HepG2 (cell line): ENCODE measurements around the gene SIRT7. TPM values are rescaled to one million over a fixed set of nuclear protein-coding genes. Genes with fewer than 3 reads are reported as not detected.

Experiments
- ARNTL ChIP-seq: sonication (generic); formaldehyde crosslinking; IDR thresholded peaks from 2 replicates; pipeline ENCODE4 v1.4.0; 2020; ENCODE audit warnings: mild to moderate bottlenecking, missing genetic modification reagents
- CBX2 ChIP-seq, 2 experiments: fragments of 200-600 bp in 1 of 2; sonication (generic); formaldehyde crosslinking in 1 of 2; IDR thresholded peaks; 2 replicates each; pipeline versions ENCODE4 v1.7.0 to v1.8.1; 2018 to 2022; ENCODE audit warnings: low read depth in 2 of 2, low read length in 1 of 2, mild to moderate bottlenecking in 1 of 2, missing genetic modification reagents in 1 of 2
- FUBP1 ChIP-seq: sonication (generic); formaldehyde crosslinking; IDR thresholded peaks from 2 replicates; pipeline ENCODE4 v1.5.1; 2020; ENCODE audit warnings: missing genetic modification reagents, mild to moderate bottlenecking, borderline replicate concordance
- MEIS2 ChIP-seq: sonication (generic); formaldehyde crosslinking; IDR thresholded peaks from 2 replicates; pipeline ENCODE4 v1.9.0; 2021; ENCODE audit warnings: mild to moderate bottlenecking, missing genetic modification reagents
- NR1H2 ChIP-seq: sonication (generic); formaldehyde crosslinking; IDR thresholded peaks from 2 replicates; pipeline ENCODE4 v1.8.1; 2022; ENCODE audit warnings: low read depth, missing genetic modification reagents, borderline replicate concordance
- PLSCR1 ChIP-seq: sonication (generic); formaldehyde crosslinking; IDR thresholded peaks from 2 replicates; pipeline ENCODE4 v1.5.0; 2020; ENCODE audit warnings: missing genetic modification reagents, mild to moderate bottlenecking, borderline replicate concordance
- REL ChIP-seq: sonication (generic); formaldehyde crosslinking; conservative IDR thresholded peaks from 2 replicates; pipeline ENCODE4 v1.8.0; 2022; ENCODE audit warnings: mild to moderate bottlenecking, missing genetic modification reagents, moderate library complexity
- RELA ChIP-seq: sonication (generic); formaldehyde crosslinking; IDR thresholded peaks from 2 replicates; pipeline ENCODE4 v1.4.0; 2020; ENCODE audit warnings: missing genetic modification reagents
- RNF219 ChIP-seq: sonication (generic); formaldehyde crosslinking; IDR thresholded peaks from 2 replicates; pipeline ENCODE4 v1.5.0; 2020; ENCODE audit warnings: mild to moderate bottlenecking, missing genetic modification reagents
- RXRA ChIP-seq: sonication (generic); formaldehyde crosslinking; IDR thresholded peaks from 2 replicates; pipeline ENCODE4 v1.5.1; 2020; ENCODE audit warnings: missing genetic modification reagents
- SAP130 ChIP-seq: IDR thresholded peaks from 2 replicates; pipeline ENCODE4 v1.6.1; 2016; ENCODE audit warnings: low read depth
- ZBTB2 ChIP-seq: sonication (generic); formaldehyde crosslinking; IDR thresholded peaks from 2 replicates; pipeline ENCODE4 v1.8.0; 2022; ENCODE audit warnings: low read depth, missing genetic modification reagents
- ZGPAT ChIP-seq: IDR thresholded peaks from 2 replicates; pipeline ENCODE4 v1.6.1; 2016; ENCODE audit warnings: mild to moderate bottlenecking
- ZNF329 ChIP-seq: sonication (generic); formaldehyde crosslinking; IDR thresholded peaks from 2 replicates; pipeline ENCODE4 v1.9.0; 2021; ENCODE audit warnings: low read depth, mild to moderate bottlenecking, missing genetic modification reagents
- ZNF33B ChIP-seq: sonication (generic); formaldehyde crosslinking; IDR thresholded peaks from 2 replicates; pipeline ENCODE4 v1.5.1; 2020; ENCODE audit warnings: mild to moderate bottlenecking, missing genetic modification reagents
- ZNF354B ChIP-seq: sonication (generic); formaldehyde crosslinking; IDR thresholded peaks from 2 replicates; pipeline ENCODE4 v1.8.0; 2022; ENCODE audit warnings: mild to moderate bottlenecking, missing genetic modification reagents
- ZNF704 ChIP-seq: sonication (generic); formaldehyde crosslinking; IDR thresholded peaks from 2 replicates; pipeline ENCODE4 v1.8.1; 2023; ENCODE audit warnings: mild to moderate bottlenecking, inconsistent platforms, moderate library complexity, missing genetic modification reagents, borderline replicate concordance
- ZNF746 ChIP-seq: sonication (generic); formaldehyde crosslinking; IDR thresholded peaks from 2 replicates; pipeline ENCODE4 v1.8.0; 2022; ENCODE audit warnings: mild to moderate bottlenecking, missing genetic modification reagents
- polyA plus RNA-seq, 8 experiments: library from polyadenylated mRNA; depleted of rRNA in 3 of 8; stranded (reverse) in 7 of 8; unstranded in 1 of 8; fragments of >200 nt; fragmentation: Illumina TruSeq in 4 of 8; extraction: Trizol in 4 of 8; gene quantifications; 2 replicates each; pipeline versions ENCODE4 v1.2.1 to v1.2.3, GENCODE V29; 2011 to 2016; ENCODE audit warnings: low read depth in 4 of 8, missing spikeins in 1 of 8, mixed read lengths in 1 of 8; ENCODE audit not compliant: insufficient read depth in 1 of 8
- total RNA-seq, 5 experiments: library from RNA; depleted of rRNA; stranded (reverse); fragments of >200 nt; fragmentation: Illumina TruSeq; extraction: Trizol; gene quantifications; 2 replicates each; pipeline ENCODE4 v1.2.3, GENCODE V29; 2016; ENCODE audit warnings: low read depth in 1 of 5

Gene SIRT7
- total and polyA plus RNA-seq, 2 of the 13 experiments (the other 11 are each of a cell fraction or from before 2014, with no cell fraction given) = 8.3 to 24.8 TPM

GRCh38 chr17:81871387-81872230 is 46.4 kb downstream of the SIRT7 start (continued):
- TF ChIP-seq ZNF704 (CRISPR knock-in tag) = peak; percentile 93
- peak; percentile 98 for TF ChIP-seq NR1H2
- TF ChIP-seq ARNTL = peak; percentile 42; the same call in 1 of the 2 replicates
- TF ChIP-seq ZNF33B (CRISPR knock-in tag) = peak; percentile 86; the same call in 1 of the 2 replicates
- TF ChIP-seq RNF219 (CRISPR knock-in tag) = no peak; the same call in 1 of the 2 replicates
- peak; percentile 64; the same call in 1 of the 2 replicates for TF ChIP-seq ZNF354B
- peak; percentile 67; the same call in 1 of the 2 replicates for TF ChIP-seq RXRA (CRISPR knock-in tag)
- peak; percentile 97; the same call in 1 of the 2 replicates for TF ChIP-seq PLSCR1 (CRISPR knock-in tag)
- TF ChIP-seq ZBTB2 (CRISPR knock-in tag) = peak; percentile 49
- peak; percentile 87 for TF ChIP-seq ZNF329 (CRISPR knock-in tag)
- TF ChIP-seq SAP130 (CRISPR knock-in tag) = peak; percentile 90; the same call in 1 of the 2 replicates
- TF ChIP-seq ZGPAT (CRISPR knock-in tag) = peak; percentile 91
- TF ChIP-seq CBX2 (IDR thresholded peaks at IDR 0.05; ENCODE audit: low read depth, low read length) = no peak
- TF ChIP-seq CBX2 (CRISPR knock-in tag; IDR thresholded peaks at IDR 0.05; ENCODE audit: low read depth) = no peak; the same call in 1 of the 2 replicates
- peak; percentile 98 for TF ChIP-seq REL (CRISPR knock-in tag)
- TF ChIP-seq MEIS2 (CRISPR knock-in tag) = peak; percentile 93
- TF ChIP-seq RELA (CRISPR knock-in tag) = peak; percentile 62; the same call in 1 of the 2 replicates
- TF ChIP-seq ZNF746 (CRISPR knock-in tag) = peak; percentile 69; the same call in 1 of the 2 replicates
- TF ChIP-seq FUBP1 = peak; percentile 45; the same call in 1 of the 2 replicates
